ENCODE data around the gene GNG3.

DNA sequence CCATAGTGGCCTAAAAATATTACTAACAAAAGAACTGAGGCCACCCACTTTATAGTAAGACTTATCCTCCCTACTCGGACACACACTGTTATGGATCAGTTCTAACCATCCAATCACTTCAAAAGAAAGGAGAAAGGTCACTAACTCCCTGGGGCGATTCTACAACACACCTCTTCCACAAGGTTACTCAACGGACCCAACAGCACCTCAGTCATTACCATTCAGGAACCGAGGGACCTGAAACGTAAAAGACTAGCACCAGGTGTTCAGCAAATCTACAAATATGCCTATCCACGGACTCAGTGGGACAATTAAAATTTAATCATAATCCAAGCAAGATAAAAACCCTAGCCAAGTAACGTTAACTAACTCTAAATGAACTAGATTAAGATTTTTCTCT is 18.2 kb downstream of the GNG3 start:
- no peak for TF ChIP-seq POLR2A (IDR thresholded peaks at IDR 0.05)
- no peak for TF ChIP-seq CTCF (IDR thresholded peaks at IDR 0.05)
